GM21717 (cell line): Measurements from ENCODE around the gene WNT9A.
"Not testable (repeated sequence)": the region's sequence is repeated elsewhere in the genome, so short reads cannot be mapped to it uniquely, and the experiment has no call there.

ENCODE experiments used
- ATAC-seq: cut with Tn5 transposase; IDR thresholded peaks from one replicate; pipeline ENCODE4 v1.9.1; 2021; ENCODE audit warnings: mild to moderate bottlenecking, moderate library complexity; ENCODE audit not compliant: unreplicated experiment

The WNT9A gene

DNA sequence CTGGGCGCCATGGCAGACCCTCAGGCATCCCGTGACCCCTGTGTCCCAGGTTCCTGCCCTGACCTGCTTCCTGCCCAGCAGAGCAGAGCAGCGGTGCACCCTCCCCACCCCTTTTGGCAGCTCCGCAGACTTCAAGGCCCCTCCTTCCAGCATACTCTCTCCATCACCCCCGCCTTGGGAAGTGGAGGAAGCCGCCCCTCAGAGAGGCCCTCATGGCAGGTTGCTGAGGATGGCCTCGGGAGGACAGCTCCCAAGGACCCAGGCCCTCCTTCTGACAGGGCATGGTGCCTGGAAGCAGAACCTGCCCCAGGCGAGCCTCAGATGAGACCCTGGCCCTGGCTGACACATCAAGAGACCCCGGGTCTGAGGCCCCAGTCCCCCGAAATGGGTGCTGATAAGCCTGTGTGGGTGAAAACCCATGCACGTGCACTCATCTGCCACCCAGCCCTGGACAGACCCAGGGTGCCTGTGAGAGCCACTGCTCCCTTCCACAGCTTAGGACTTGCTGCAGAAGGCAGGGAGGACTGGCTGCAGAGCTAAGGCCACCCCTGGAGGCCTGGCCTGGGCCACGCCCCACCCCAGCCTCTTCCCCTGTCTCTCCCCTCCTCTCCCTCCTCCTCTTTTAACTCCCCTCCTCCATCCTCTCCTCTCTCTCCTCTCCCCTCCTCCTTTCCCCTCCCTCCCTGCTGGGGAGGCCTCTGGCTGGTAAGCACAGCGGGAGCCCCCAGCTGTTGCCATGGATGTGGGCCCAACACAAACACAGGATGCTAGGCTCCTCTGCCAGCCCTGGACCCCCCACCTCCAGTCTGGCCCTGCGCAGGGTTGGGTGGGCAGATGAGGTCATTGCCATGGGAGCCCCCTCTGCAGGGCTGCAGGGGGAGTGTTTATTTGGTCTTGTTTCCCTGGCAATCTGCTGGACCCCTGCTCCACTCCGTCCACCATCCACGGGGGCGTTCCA, 33.7 kb downstream of the WNT9A start:
- no peak for ATAC-seq

DNA sequence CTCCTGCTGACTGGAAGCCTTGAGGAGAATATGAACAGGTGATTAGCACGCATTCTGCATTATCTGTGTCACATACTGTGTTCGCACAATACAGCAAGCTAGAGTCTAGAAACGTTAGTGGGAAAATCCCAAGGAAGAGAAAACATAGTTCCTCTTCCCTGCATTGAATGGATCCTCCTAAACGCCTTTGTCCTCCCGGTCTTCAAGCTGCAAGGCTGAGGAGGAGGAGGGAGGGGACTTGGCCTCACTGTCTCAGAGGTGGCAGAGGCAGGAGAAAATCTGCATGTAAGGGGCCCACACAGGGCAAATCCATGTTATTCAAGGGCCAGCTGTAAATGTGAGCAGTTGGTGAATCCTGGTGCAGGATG, 34.4 kb downstream of the WNT9A start:
- ATAC-seq = no peak

DNA sequence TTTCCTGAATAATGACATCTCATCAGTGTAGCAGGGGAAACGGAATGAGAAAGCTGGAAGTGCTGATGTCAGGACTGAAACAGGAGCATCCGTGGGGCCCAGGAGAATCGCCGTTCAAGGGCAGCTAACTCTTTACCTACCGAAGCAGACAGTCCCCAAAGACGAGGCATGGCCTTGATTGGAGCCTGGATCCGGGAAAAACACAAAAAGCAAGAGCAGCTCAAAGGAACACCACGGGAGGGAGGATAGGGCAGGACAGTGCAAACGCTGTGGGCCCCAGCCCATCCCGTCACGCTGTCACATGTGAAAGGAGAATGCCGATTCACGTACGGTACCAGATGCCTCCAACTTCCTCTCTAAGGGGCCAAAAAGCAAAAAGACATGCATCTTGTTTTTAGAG, 34.9 kb downstream of the WNT9A start:
- no peak for ATAC-seq

DNA sequence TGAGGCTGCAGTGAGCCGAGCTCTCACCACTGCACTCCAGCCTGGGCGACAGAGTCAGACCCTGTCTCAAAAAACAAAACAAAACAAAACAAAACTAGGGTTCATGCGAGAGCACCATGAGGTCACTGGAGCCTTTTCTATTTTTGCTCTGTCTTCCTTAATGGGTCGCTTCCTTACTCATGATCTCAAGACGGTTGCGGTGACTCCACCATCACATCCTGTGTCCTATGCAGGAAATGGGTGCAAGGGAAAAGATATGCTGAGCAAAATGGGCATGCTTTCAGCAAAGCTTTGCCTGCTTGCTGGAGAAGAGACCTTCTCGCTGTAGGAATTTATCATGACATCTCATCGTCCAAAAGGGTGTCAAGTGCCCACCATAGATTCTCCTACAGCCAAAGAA, 36.4 kb downstream of the WNT9A start:
- ATAC-seq = no peak

DNA sequence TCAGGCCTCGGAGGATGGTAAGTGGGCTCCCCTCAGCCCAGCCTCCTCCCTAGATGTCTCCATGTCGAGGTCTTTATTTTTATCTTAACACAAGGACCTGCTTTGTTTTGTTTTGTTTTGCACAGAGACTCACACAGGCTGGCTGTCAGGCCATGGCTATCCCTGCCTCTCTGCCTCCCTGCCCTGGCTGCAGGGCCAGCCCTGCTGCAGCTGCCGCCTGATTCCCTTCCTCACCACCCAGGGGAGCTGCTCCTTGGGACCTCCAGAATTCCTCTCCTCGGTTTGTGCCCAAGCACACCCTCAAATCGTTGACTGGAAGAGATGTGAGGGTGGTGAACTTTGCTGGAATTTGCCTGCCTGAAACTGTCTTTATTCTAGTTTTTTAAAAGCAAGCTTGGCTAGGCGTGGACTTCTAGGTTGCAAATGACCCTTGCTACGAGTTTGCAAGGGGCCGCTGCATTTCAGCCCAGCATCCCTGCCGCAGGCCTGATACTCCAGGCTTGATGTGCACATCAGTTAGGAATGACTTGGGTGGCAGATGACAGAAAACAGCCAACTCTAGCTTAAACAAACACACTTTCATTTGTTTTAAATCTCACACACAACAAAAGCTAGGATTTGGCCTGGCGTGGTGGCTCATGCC, 37.1 kb downstream of the WNT9A start:
- no peak for ATAC-seq

DNA sequence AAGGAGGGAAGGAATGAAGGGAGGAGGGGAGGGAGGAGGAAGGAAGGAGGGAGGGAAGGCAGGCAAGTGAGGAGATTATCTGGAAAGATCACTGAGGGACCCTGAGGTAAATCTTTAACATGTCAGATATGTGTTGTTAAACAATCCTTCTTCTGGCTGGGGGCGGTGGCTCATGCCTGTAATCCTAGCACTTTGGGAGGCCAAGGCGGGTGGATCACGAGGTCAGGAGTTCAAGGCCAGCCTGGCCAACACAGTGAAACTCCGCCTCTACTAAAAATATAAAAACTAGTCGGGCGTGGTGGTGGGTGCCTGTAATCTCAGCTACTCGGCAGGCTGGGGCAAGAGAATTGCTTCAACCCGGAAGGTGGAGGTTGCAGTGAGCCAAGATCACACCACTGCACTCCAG, 37.8 kb downstream of the WNT9A start:
- ATAC-seq = not testable (repeated sequence)

DNA sequence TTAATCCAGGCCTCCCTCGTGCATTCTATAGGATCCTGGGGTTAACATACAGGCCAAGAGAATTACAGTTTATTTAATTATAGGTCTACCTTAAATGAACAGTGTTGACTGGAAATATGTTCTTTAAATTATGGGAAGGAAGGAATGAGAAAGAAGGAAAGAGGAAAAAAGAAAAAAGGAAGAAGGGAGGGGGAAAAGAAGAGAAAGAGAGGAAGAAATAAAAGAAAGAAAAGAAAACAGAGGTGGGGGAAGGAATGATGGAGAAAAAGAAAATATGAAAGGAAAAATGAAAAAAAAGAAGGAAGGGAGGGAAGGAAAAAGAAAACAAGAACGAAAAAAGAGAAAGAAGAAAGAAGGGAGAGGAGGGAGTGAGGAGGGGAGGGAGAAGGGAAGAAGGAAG, 38.5 kb downstream of the WNT9A start:
- ATAC-seq = no peak

DNA sequence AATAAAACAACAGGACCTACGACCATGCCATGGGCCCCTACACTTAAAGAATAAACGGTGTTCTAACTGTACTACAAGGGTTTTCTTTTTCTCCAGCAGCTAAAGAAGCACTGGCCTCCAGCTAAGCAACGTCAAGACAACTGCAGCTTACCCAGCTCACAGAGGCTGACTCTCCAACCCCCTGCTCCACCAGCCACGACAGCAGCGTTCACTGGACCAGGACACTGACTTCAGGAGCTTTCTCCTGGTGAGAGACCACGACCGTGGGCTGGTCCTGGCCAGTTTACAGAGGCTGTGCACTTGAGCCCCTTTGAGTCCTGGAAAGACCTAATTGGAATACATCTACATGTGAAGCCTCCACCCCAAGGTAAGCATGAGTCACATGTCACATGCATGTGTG, 39.4 kb downstream of the WNT9A start:
- no peak for ATAC-seq

DNA sequence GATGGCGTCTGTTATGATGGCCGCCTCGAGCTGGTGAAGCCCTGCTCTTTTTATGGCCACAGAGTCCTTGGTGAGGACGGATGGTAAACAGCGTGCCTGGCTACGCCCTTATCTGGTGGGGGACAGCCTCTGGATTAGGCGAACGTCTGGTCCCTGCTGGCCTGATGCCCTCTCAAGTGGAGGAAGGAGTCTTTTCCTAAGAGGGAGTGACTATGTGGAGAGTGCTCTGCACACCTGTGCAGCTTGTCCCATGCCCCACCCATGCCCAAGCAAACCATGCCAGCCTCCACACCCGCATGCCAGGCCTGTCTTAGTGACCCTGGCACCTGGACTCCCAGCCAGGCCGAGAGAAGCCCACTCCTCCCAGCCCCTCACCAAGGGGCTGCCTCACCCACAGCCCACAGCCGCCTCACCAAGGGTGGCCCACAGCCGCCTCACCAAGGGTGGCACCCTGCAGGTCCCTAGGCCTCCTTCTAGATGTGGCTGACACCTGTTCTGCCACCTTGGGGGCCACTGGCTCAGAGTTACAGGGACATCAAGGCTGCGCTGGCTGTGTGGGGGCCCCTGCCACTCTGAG, 40.2 kb downstream of the WNT9A start:
- no peak for ATAC-seq

DNA sequence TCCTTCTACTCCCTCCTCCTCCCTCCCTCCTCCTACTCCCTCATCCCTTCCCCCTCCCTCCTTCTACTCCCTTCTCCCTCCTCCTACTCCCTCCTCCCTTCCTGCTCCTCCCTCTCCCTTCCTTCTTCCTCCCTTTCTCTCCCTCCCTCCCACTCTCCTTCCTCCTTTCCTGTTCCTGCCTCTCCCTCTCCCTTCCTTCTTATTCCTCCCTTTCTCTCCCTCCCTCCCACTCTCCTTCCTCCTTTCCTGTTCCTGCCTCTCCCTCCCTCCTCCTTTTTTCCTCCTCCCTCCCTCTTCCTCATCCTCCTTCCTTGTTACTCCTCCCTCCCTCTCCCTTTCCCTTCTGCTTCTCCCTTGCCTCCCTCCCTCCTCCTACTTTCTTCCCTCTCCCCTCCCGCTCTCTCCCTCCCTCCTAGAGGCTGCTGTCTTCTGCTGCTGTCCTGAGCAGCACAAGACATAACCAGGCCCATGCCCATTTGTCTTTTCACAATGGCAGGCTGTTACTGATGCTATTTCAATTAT, 41.1 kb downstream of the WNT9A start:
- ATAC-seq = no peak

DNA sequence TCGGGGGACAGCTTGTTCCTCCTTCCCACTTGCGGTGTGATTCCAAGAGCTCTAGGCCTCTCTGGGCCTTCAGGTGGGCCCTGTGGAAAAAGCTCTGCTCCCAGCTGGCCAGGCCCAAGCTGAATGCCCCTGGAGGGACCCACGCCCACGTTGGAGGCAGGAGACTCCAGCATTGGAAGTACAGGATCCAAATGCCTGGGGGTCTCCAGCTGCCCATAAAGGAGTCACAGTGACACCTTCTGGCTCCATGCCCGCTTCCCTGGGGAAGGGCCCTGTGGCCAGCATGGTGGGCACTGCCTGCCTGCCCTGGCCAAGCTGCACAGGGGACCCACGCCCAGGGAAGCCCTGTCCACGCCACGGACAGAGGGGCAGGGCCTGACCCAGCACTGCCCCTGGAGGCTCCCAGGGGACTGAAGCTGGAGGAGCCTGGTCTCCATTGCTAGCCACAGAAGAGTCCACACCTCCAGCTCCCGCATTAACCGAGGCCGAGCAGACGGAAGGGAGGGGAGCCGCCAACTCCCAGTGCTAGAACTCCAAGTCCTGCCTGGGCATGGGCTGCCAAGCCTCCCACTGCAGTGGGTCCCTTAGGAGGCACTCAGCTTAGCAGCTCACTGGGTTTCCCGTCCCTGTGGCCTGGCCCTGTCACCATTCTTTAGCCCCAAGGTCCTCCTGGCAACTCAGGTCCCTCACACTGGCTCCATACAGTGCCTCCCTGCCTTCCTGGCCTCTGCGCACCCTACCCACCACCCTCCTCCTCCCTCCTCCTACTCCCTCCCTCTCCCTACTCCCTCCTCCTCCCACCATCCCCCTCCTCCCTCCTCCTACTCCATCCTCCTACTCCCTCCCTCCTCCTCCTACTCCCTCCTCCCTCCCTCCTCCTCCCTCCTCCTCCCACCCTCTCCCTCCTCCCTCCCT, 41.9 kb downstream of the WNT9A start:
- ATAC-seq = no peak

DNA sequence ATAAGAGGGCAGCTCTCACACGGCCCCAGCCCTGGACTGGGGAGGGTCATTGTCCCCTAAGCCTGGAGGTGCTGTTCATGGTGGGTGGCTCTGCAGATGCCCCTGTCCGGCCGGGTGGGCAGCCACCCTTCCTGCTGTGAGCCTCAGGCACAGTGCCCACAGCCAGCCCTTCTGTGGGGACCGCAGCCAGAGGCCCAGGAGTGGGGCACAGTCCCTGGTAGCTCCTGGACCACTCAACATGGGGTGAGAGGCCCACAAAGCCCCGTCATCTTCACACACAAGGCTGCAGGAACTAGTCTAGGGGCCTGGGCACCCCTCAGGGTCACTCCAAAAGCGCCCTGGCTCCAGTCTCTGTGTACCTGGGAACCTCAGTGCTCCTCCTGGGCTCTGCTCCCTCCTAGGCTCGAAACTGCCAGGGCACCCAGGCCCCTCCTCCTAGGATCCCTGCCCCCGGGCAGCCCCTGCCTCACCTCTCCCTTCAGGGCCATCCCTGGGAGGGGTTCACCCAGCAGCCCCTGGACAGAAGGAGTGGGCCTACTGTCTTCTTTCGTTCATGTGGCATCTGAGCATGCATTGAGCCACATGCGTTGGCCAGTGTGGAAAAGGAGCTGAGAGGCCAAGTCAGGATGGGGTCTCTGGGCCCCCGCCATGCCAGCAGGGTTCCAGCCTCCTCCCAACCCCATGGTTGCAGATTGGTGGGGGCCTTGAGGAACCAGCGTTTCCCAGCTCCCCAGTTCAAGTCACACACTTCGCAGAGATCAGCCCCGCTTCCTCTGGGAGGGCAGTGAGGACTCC, 43.0 kb downstream of the WNT9A start:
- ATAC-seq = no peak

DNA sequence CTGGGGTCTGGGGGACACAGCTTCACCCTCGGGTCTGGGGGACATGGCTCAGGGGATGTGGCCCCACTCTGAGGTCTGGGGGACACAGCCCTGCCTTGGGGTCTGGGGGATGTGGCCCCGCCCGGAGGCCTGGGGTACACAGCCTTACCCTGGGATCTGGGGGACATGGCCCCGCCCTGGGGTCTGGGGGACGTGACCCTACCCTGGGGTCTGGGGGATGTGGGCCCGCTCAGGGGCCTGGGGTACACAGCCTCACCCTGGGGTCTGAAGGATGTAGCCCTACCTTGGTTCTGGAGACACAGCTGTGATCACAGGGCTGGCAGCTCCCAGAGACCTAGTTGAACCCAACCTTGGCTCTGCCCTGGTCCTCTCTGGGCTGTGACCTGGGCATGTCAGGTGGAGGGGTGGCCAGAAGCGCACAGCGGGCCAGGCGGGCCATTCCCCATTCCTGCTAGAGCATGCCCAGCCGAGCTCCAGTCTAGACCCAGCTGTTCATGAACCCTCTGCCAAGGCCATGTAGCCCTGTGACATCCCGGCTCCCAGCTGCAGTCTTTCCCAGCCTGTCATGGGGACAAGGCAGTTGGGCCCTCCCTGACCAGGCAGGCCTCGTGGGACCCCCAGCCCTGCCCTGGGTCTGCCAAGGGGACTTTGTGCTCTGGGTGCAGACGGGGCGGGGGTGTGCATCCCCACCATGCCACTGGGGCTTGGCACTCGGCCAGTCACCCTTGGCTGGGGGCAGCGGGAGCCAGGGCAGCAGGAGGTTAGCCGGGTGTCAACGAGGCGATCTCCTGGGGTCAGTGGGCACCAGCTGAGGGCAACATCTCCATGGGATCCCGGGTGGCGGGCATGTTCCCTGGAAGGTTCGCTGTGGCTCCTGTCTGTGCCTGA, 43.9 kb downstream of the WNT9A start:
- ATAC-seq = no peak

DNA sequence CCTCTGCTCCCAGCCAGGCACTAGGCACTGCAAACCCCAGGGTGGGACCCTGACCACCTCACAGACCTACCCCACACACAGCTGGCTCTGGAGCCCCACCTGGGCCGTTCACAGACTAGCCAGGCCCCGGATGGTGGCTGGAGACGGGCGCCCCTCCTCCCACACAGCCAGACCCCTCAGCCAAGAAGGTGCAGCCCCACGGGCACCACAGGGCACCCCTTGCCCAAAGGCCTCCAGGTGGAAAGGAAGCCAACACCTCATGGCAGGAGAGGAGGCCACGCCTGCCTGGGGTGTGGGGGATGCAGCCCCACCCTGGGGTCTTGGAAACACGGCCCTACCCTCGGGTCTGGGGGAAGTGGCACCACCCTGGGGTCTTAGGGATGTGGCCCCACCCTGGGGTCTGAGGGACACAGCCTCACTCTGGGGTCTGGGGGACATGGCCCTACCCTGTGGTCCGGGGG, 44.6 kb downstream of the WNT9A start:
- no peak for ATAC-seq

DNA sequence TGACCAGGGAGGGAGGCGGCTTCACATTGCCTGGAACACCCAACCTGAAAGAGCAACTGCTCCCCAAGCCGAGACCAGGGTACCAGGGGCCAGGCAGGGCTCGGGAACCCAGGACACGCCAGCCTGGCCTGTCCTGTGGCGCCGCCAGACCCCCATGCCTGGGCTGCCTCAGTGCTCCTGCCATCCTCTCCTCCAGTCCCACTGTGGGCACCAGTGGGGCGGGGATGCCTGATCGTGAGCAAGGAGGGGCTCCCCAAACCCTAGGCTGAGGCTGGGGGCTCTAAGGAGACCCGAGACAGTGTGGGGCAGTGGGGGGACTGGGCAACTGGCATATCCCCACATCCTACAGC, 45.1 kb downstream of the WNT9A start:
- ATAC-seq = no peak

DNA sequence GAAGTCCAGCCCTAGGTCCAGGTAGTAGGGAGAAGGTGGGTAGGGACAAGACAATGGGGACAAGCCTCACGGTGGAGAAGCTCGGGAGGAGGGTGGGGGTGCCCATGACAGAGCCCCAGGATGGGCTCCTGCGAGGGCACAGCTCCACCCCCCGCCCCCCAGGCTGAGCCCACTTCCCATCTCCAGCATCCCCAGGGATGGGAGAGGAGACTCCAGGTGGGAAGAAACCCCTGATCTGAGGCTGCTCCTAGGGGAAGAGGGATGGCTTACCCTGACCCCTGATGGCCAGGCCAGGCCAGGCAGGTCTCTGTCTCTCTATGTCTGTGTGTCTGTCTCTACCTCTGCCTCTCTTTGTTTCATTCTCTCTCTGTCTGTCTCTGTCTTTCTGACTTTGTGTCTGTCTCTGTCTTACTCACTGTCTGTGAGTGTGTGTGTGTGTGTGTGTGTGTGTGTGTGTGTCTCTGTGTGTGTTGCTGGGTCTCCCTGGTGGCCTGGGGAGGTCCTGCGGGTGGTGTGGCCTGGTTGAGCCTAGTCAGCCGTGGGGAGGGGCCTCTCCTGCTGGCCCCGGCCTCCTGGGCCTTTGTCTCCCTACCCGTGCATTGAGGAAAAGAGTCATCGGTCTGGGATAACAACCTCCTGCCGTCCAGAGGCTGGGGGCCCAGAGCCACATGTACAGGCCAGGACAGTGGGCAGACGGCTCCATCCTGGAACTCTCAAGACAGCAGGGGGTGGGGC, 45.7 kb downstream of the WNT9A start:
- ATAC-seq = no peak

DNA sequence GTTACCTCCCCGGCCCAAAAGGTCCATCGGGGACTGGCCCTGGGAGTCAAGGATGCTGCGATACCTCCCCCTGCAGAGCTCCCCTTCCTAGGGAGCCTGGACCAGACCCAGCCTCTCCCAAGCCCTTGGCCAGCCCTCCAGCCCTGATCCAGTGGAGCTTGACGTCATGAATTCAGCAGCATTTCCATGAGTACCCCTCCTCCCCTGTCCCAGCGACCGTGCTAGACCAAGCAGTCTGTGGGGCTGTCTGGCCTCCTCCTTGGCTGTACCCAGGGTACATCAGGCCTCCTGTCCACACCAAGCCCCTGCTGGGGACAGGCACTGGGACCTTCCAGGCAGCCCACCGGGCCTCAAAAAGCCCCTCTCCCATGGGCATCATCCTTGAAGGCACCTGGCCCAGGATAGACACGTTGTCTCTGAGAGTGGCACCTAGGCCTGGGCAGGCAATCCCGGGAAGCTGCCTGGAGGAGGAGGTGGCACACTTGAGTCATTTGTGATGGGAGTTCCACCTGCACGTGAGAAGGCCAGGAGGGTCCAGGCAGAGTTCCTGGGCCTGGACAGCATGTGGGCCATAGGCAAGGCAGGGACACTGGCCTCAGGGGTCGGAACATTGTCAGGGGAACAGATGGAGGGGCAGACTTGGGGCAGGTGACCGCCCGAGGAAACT, 46.4 kb downstream of the WNT9A start:
- no peak for ATAC-seq

DNA sequence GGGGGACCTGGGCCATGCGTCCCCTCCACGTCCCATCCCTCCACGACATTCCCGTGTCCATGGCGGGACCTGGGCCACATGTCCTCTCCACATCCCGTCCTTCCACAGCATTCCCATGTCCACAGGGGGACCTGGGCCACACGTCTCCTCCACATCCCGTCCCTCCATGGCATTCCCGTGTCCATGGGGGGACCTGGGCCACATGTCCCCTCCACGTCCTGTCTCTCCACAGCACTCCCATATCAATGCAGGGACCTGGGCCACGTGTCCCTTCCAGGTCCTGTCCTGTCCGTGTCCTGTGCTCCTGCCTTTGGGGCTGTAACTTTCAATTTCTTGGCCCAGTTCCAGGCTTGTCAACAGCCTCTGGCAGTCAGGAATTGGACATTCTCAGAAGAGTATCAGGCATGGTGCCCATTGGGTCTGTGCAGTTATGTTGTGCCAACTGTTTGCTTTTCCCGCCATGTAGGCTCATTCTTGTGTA, 47.1 kb downstream of the WNT9A start:
- ATAC-seq = no peak
